ENCODE data around the gene MAN1A2.
"Not testable (repeated sequence)": the region's sequence is repeated elsewhere in the genome, so short reads cannot be mapped to it uniquely, and the experiment has no call there.

Gene MAN1A2

DNA sequence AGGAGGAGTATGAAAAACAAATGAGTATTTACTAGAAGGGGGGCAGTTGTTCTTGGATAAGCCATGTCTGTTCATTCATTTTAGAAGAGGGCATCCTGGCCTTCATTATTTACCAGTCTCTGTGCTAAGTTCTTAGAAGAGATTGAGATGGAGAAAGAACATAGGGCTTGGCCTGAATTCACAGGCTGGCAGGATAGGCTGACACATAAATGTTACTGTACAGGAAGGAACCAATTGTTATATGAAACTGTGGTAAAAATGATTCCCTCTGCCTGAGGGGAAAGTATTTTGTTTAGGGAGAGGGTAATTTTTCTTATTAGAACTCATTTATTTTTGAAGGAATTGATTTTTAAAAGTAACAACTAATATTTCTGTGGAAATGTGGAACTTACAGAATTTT lies 99.5 kb downstream of the MAN1A2 start:
- Histone ChIP-seq H3K4me1 (ENCODE audit: insufficient read depth, low read length) (no peaks in the 10 kb centered on the region), H3K9ac (ENCODE audit: low read depth, low read length) (no peak overlapping the region), H3K4me3 (ENCODE audit: low read length) (no peak overlapping the region), H3K27ac (ENCODE audit: low read length) (no peak overlapping the region), H3K27me3 (ENCODE audit: insufficient read depth, low read length) (no peaks in the 10 kb centered on the region), H3K36me3 (ENCODE audit: insufficient read depth, low read depth, low read length) (no peaks in the 10 kb centered on the region), H3K9me3 (ENCODE audit: insufficient read depth, low read depth, low read length) (no peaks in the 10 kb centered on the region)

- Histone ChIP-seq H3K4me3 (ENCODE audit: low read length) (no peak overlapping the region), H3K27me3 (ENCODE audit: insufficient read depth, low read length) (no peaks in the 10 kb centered on the region), H3K27ac (ENCODE audit: low read length) (no peak overlapping the region), H3K4me1 (ENCODE audit: insufficient read depth, low read length) (no peaks in the 10 kb centered on the region), H3K9me3 (ENCODE audit: insufficient read depth, low read depth, low read length) (no peaks in the 10 kb centered on the region), H3K9ac (ENCODE audit: low read depth, low read length) (no peak overlapping the region), H3K36me3 (ENCODE audit: insufficient read depth, low read depth, low read length) (no peaks in the 10 kb centered on the region)
These were observed 100.1 kb downstream of the MAN1A2 start for GRCh38 chr1:117467336-117467735.

- no peak overlapping the region for H3K9ac ChIP-seq (ENCODE audit: low read depth, low read length)
- no peaks in the 10 kb centered on the region for H3K27me3 ChIP-seq (ENCODE audit: insufficient read depth, low read length)
- H3K36me3 ChIP-seq (ENCODE audit: insufficient read depth, low read depth, low read length), result no peaks in the 10 kb centered on the region
- no peaks in the 10 kb centered on the region for H3K4me1 ChIP-seq (ENCODE audit: insufficient read depth, low read length)
- no peaks in the 10 kb centered on the region for H3K9me3 ChIP-seq (ENCODE audit: insufficient read depth, low read depth, low read length)
- H3K27ac ChIP-seq (ENCODE audit: low read length), result no peak overlapping the region
- no peak overlapping the region for H3K4me3 ChIP-seq (ENCODE audit: low read length)
These were observed 105.8 kb downstream of the MAN1A2 start for GRCh38 chr1:117473063-117473462.

DNA sequence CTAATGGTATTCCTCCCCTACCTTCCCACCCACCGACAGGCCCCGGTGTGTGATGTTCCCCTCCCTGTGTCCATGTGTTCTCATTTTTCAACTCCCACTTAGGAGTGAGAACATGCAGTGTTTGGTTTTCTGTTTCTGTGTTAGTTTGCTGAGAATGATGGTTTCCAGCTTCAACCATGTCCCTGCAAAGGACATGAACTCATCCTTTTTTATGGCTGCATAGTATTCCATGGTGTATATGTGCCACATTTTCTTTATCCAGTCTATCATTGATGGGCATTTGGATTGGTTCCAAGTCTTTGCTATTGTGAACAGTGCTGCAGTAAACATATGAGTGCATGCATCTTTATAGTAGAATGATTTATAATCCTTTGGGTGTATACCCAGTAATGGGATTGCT lies 108.2 kb downstream of the MAN1A2 start:
- not testable (repeated sequence) for H3K4me1 ChIP-seq (ENCODE audit: insufficient read depth, low read length); H3K4me3 ChIP-seq (ENCODE audit: low read length); H3K9me3 ChIP-seq (ENCODE audit: insufficient read depth, low read depth, low read length); H3K27ac ChIP-seq (ENCODE audit: low read length); H3K36me3 ChIP-seq (ENCODE audit: insufficient read depth, low read depth, low read length); H3K27me3 ChIP-seq (ENCODE audit: insufficient read depth, low read length); H3K9ac ChIP-seq (ENCODE audit: low read depth, low read length)

GRCh38 chr1:117479086-117479485 lies 111.8 kb downstream of the MAN1A2 start:
- H3K9ac ChIP-seq (ENCODE audit: low read depth, low read length), result no peak overlapping the region
- H3K27me3 ChIP-seq (ENCODE audit: insufficient read depth, low read length), result no peaks in the 10 kb centered on the region
- H3K4me1 ChIP-seq (ENCODE audit: insufficient read depth, low read length), result no peaks in the 10 kb centered on the region
- H3K27ac ChIP-seq (ENCODE audit: low read length), result no peak overlapping the region
- no peaks in the 10 kb centered on the region for H3K9me3 ChIP-seq (ENCODE audit: insufficient read depth, low read depth, low read length)
- H3K36me3 ChIP-seq (ENCODE audit: insufficient read depth, low read depth, low read length), result no peaks in the 10 kb centered on the region
- H3K4me3 ChIP-seq (ENCODE audit: low read length), result no peak overlapping the region

- Histone ChIP-seq H3K36me3 (ENCODE audit: insufficient read depth, low read depth, low read length) (no peaks in the 10 kb centered on the region), H3K4me3 (ENCODE audit: low read length) (no peak overlapping the region), H3K27me3 (ENCODE audit: insufficient read depth, low read length) (no peaks in the 10 kb centered on the region), H3K4me1 (ENCODE audit: insufficient read depth, low read length) (no peaks in the 10 kb centered on the region), H3K9ac (ENCODE audit: low read depth, low read length) (no peak overlapping the region), H3K27ac (ENCODE audit: low read length) (no peak overlapping the region), H3K9me3 (ENCODE audit: insufficient read depth, low read depth, low read length) (no peaks in the 10 kb centered on the region)
These were observed 114.2 kb downstream of the MAN1A2 start for GRCh38 chr1:117481410-117481809.

DNA sequence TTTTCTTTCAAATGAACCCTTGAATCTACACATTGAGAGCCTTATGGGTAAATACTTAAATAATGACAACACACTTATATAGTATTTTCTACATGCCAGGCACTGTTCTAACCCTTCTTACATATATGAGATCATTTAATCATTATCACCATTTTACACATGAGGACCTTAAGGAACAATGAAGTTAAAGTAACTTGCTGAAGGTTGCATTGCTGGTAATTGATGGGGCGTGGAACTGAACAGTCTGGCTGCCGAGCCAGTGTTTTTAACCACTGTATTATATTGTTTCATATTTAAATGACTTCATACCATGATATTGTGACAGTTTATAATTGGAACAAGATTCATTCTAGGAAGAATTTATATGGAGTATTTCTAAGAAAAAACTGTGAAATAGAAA lies 126.7 kb downstream of the MAN1A2 start:
- Histone ChIP-seq H3K4me1 (ENCODE audit: insufficient read depth, low read length) (no peaks in the 10 kb centered on the region), H3K27me3 (ENCODE audit: insufficient read depth, low read length) (no peaks in the 10 kb centered on the region), H3K9me3 (ENCODE audit: insufficient read depth, low read depth, low read length) (no peaks in the 10 kb centered on the region), H3K27ac (ENCODE audit: low read length) (no peak overlapping the region), H3K4me3 (ENCODE audit: low read length) (no peak overlapping the region), H3K9ac (ENCODE audit: low read depth, low read length) (no peak overlapping the region), H3K36me3 (ENCODE audit: insufficient read depth, low read depth, low read length) (no peaks in the 10 kb centered on the region)

DNA sequence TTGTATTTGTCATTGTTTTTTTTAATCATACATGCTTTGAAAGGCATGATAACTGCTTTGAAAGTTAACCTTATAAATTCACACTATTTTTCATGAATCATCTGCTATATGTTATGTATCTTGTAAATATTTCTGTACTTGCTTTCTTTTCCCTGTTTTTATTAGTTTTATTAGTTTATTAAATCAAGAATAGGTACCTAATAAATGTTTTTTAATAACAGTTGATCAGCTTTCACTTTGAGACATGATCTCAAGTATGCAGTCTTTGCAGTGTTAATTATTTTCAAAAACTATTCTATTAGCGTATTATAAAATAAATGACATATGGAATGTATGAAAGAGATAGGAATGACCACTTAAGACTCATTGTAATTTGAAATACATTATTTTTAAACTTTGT lies 127.8 kb downstream of the MAN1A2 start:
- H3K4me3 ChIP-seq (ENCODE audit: low read length), result no peak overlapping the region
- H3K27me3 ChIP-seq (ENCODE audit: insufficient read depth, low read length), result no peaks in the 10 kb centered on the region
- H3K9ac ChIP-seq (ENCODE audit: low read depth, low read length), result no peak overlapping the region
- H3K36me3 ChIP-seq (ENCODE audit: insufficient read depth, low read depth, low read length), result no peaks in the 10 kb centered on the region
- no peaks in the 10 kb centered on the region for H3K4me1 ChIP-seq (ENCODE audit: insufficient read depth, low read length)
- H3K9me3 ChIP-seq (ENCODE audit: insufficient read depth, low read depth, low read length), result no peaks in the 10 kb centered on the region
- H3K27ac ChIP-seq (ENCODE audit: low read length), result no peak overlapping the region

- Histone ChIP-seq H3K9me3 (ENCODE audit: insufficient read depth, low read depth, low read length) (no peaks in the 10 kb centered on the region), H3K4me1 (ENCODE audit: insufficient read depth, low read length) (no peaks in the 10 kb centered on the region), H3K9ac (ENCODE audit: low read depth, low read length) (no peak overlapping the region), H3K27me3 (ENCODE audit: insufficient read depth, low read length) (no peaks in the 10 kb centered on the region), H3K27ac (ENCODE audit: low read length) (no peak overlapping the region), H3K36me3 (ENCODE audit: insufficient read depth, low read depth, low read length) (no peaks in the 10 kb centered on the region), H3K4me3 (ENCODE audit: low read length) (no peak overlapping the region)
These were observed 131.8 kb downstream of the MAN1A2 start for GRCh38 chr1:117499071-117499470.

- H3K4me1 ChIP-seq (ENCODE audit: insufficient read depth, low read length), result no peaks in the 10 kb centered on the region
- H3K27ac ChIP-seq (ENCODE audit: low read length), result no peak overlapping the region
- no peak overlapping the region for H3K4me3 ChIP-seq (ENCODE audit: low read length)
- H3K9ac ChIP-seq (ENCODE audit: low read depth, low read length), result no peak overlapping the region
- no peaks in the 10 kb centered on the region for H3K9me3 ChIP-seq (ENCODE audit: insufficient read depth, low read depth, low read length)
- H3K27me3 ChIP-seq (ENCODE audit: insufficient read depth, low read length), result no peaks in the 10 kb centered on the region
- no peaks in the 10 kb centered on the region for H3K36me3 ChIP-seq (ENCODE audit: insufficient read depth, low read depth, low read length)
These were observed 133.3 kb downstream of the MAN1A2 start for GRCh38 chr1:117500584-117500983.

DNA sequence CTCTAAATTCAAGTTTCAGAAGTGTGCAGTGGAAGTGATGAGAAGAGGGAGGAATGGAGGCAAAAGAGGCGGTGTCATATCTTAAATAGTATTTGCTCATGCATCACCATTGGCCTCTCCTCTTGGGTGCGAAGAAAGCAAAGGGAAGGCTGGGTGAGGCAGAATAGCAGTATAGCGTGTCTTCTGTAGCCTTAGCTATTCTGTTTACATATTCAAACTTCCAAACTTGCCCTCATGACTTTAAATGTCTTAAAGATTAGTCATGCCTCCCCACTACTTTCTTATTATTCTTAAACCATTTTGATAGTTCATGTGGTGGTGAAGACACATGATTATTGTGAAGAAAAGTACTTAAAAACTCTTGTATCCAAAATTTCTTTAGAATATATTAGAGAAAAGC lies 134.0 kb downstream of the MAN1A2 start:
- Histone ChIP-seq H3K9ac (ENCODE audit: low read depth, low read length) (no peak overlapping the region), H3K4me1 (ENCODE audit: insufficient read depth, low read length) (no peaks in the 10 kb centered on the region), H3K4me3 (ENCODE audit: low read length) (no peak overlapping the region), H3K27ac (ENCODE audit: low read length) (no peak overlapping the region), H3K9me3 (ENCODE audit: insufficient read depth, low read depth, low read length) (no peaks in the 10 kb centered on the region), H3K36me3 (ENCODE audit: insufficient read depth, low read depth, low read length) (no peaks in the 10 kb centered on the region), H3K27me3 (ENCODE audit: insufficient read depth, low read length) (no peaks in the 10 kb centered on the region)

DNA sequence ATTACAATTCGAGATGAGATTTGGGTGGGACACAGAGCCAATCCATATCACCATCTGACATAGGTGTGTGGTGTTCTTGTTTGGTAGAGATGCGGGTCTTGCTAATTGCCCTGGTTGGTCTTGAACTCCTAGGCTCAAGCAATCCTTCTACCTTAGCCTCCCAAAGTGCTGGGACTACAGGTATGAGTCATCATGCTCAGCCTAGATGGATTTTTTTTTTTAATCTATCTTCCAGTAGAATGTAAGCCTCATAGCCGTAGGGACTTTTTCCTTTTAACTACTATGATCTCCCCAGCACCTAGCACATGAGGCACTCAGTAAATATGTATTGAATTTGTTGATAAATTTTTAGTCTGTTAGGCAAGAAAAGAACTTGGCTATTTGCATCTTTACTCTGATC lies 144.0 kb downstream of the MAN1A2 start:
- H3K4me1 ChIP-seq (ENCODE audit: insufficient read depth, low read length), result peaks cover 10% of the 10 kb centered on the region; the same call in 1 of the 2 replicates
- H3K4me3 ChIP-seq (ENCODE audit: low read length), result no peak overlapping the region
- H3K36me3 ChIP-seq (ENCODE audit: insufficient read depth, low read depth, low read length), result no peaks in the 10 kb centered on the region; the same call in 1 of the 2 replicates
- no peaks in the 10 kb centered on the region for H3K27me3 ChIP-seq (ENCODE audit: insufficient read depth, low read length)
- H3K9me3 ChIP-seq (ENCODE audit: insufficient read depth, low read depth, low read length), result no peaks in the 10 kb centered on the region
- no peak overlapping the region for H3K9ac ChIP-seq (ENCODE audit: low read depth, low read length)
- no peak overlapping the region for H3K27ac ChIP-seq (ENCODE audit: low read length)

Data from iPS-20b (cell line).